GM23338 (cell line): ENCODE results near the gene NUDT15. TPM values are rescaled to one million over a fixed set of nuclear protein-coding genes. Genes with fewer than 3 reads are reported as not detected.

Source experiments
- ATAC-seq: fragments of 200-7000 bp; cut with Tn5 transposase; 3 replicates; pipeline ENCODE4 v1.9.1; 2020
- DNase-seq: peaks from one replicate; pipeline ENCODE4 v3.0.0-alpha.2; 2015; ENCODE audit warnings: low spot score
- H2AFZ ChIP-seq: fragments of 200-600 bp; sonication (generic); 2 replicates; pipeline ENCODE4 v1.8.0; 2016; ENCODE audit warnings: antibody characterized with exemption, mild to moderate bottlenecking, moderate library complexity
- H3F3A ChIP-seq: fragments of 200-600 bp; sonication (generic); replicated peaks from 2 replicates; pipeline ENCODE4 v1.8.0; 2017; ENCODE audit warnings: antibody characterized with exemption, mixed run types, low read depth
- H3K27ac ChIP-seq: fragments of 200-600 bp; sonication (generic); 2 replicates; pipeline ENCODE4 v1.6.1; 2016; ENCODE audit warnings: low read depth
- H3K27me3 ChIP-seq: fragments of 200-600 bp; sonication (generic); 2 replicates; pipeline ENCODE4 v1.8.0; 2016; ENCODE audit warnings: mild to moderate bottlenecking, mixed run types, moderate library complexity; ENCODE audit not compliant: insufficient read depth
- H3K36me3 ChIP-seq: fragments of 200-600 bp; sonication (generic); 2 replicates; pipeline ENCODE4 v1.8.0; 2016; ENCODE audit warnings: mild to moderate bottlenecking; ENCODE audit not compliant: insufficient read depth
- H3K4me1 ChIP-seq: fragments of 200-600 bp; sonication (generic); 2 replicates; pipeline ENCODE4 v1.8.0; 2016; ENCODE audit warnings: mild to moderate bottlenecking, moderate library complexity; ENCODE audit not compliant: insufficient read depth
- H3K4me2 ChIP-seq: fragments of 200-600 bp; sonication (generic); 2 replicates; pipeline ENCODE4 v1.7.1; 2017; ENCODE audit warnings: mixed run types
- H3K4me3 ChIP-seq: fragments of 200-600 bp; sonication (generic); 2 replicates; pipeline ENCODE4 v1.6.1; 2016; ENCODE audit warnings: mixed run types
- H3K79me2 ChIP-seq: fragments of 200-600 bp; sonication (generic); replicated peaks from 2 replicates; pipeline ENCODE4 v1.8.0; 2017; ENCODE audit warnings: mild to moderate bottlenecking; ENCODE audit not compliant: insufficient read depth
- H3K9me2 ChIP-seq: fragments of 200-600 bp; sonication (generic); 2 replicates; pipeline ENCODE4 v1.8.0; 2017; ENCODE audit not compliant: insufficient read depth
- H4K20me1 ChIP-seq: fragments of 200-600 bp; sonication (generic); replicated peaks from 2 replicates; pipeline ENCODE4 v1.8.0; 2017; ENCODE audit warnings: mild to moderate bottlenecking; ENCODE audit not compliant: insufficient read depth
- H3K27ac Mint-ChIP-seq: 2 replicates; pipeline ENCODE4 v1.8.0; 2020; ENCODE audit warnings: inconsistent platforms, mild to moderate bottlenecking, moderate library complexity, mixed read lengths
- H3K27me3 Mint-ChIP-seq: 3 replicates; pipeline ENCODE4 v1.8.0; 2022; ENCODE audit warnings: low read depth, mild to moderate bottlenecking, moderate library complexity, mixed read lengths, inconsistent platforms; ENCODE audit not compliant: insufficient read depth, poor library complexity
- H3K36me3 Mint-ChIP-seq: 3 replicates; pipeline ENCODE4 v1.8.0; 2021; ENCODE audit warnings: low read depth, mild to moderate bottlenecking, inconsistent platforms, moderate library complexity, mixed read lengths
- H3K4me1 Mint-ChIP-seq: 3 replicates; pipeline ENCODE4 v1.8.0; 2020; ENCODE audit warnings: mild to moderate bottlenecking, inconsistent platforms, mixed read lengths
- H3K4me3 Mint-ChIP-seq: 3 replicates; pipeline ENCODE4 v1.8.0; 2021; ENCODE audit warnings: moderate library complexity, mild to moderate bottlenecking, inconsistent platforms, mixed read lengths
- H3K9me3 Mint-ChIP-seq: 3 replicates; pipeline ENCODE4 v1.8.0; 2020; ENCODE audit warnings: moderate library complexity, mild to moderate bottlenecking, inconsistent platforms, mixed read lengths
- EZH2 ChIP-seq: fragments of 200-600 bp; sonication (generic); IDR thresholded peaks from one replicate; pipeline ENCODE4 v1.8.0; 2017; ENCODE audit warnings: antibody characterized with exemption, mild to moderate bottlenecking, low read depth; ENCODE audit not compliant: unreplicated experiment
- EZH2phosphoT487 ChIP-seq: fragments of 200-600 bp; sonication (generic); IDR thresholded peaks from one replicate; pipeline ENCODE4 v1.8.1; 2018; ENCODE audit warnings: antibody characterized with exemption; ENCODE audit not compliant: unreplicated experiment
- JUNB ChIP-seq: IDR thresholded peaks from one replicate; pipeline ENCODE4 v1.6.1; 2016; ENCODE audit warnings: antibody characterized with exemption; ENCODE audit not compliant: unreplicated experiment
- POLR2AphosphoS5 ChIP-seq: IDR thresholded peaks from 2 replicates; pipeline ENCODE4 v1.6.1; 2016; ENCODE audit warnings: antibody characterized with exemption, low read depth
- STAT1 ChIP-seq: IDR thresholded peaks from one replicate; pipeline ENCODE4 v1.6.1; 2016; ENCODE audit warnings: antibody characterized with exemption; ENCODE audit not compliant: unreplicated experiment
- ZNF114 ChIP-seq: fragments of 250-450 bp; sonication (Bioruptor Pico); IDR thresholded peaks from 2 replicates; pipeline ENCODE4 v1.5.0; 2020; ENCODE audit warnings: mild to moderate bottlenecking, moderate library complexity
- ZNF331 ChIP-seq: fragments of 250-450 bp; sonication (Bioruptor Pico); IDR thresholded peaks from 2 replicates; pipeline ENCODE4 v1.5.0; 2020; ENCODE audit warnings: low read depth, mild to moderate bottlenecking, moderate library complexity
- polyA plus RNA-seq: library from polyadenylated mRNA; unstranded; fragments of >200 nt; fragmentation: Nextera tagmentation; extraction: Ambion mirVana; gene quantifications from 2 replicates; pipeline ENCODE4 v1.2.1, GENCODE V29; 2016
- total RNA-seq: library from RNA; depleted of rRNA; stranded (reverse); fragments of >200 nt; shearing (Covaris generic); gene quantifications from 2 replicates; pipeline ENCODE4 v1.2.3, GENCODE V29; 2014
- TF ChIP-seq, protein P1 (sequence below): IDR thresholded peaks from one replicate; pipeline ENCODE4 v1.6.1; 2018; ENCODE audit warnings: antibody characterized with exemption; ENCODE audit not compliant: unreplicated experiment
- TF ChIP-seq, protein P2 (sequence below): IDR thresholded peaks from 2 replicates; pipeline ENCODE4 v1.6.1; 2016; ENCODE audit warnings: antibody characterized with exemption
- TF ChIP-seq, protein P3 (sequence below): fragments of 250-450 bp; sonication (Bioruptor Pico); IDR thresholded peaks from 2 replicates; pipeline ENCODE4 v1.5.0; 2020; ENCODE audit warnings: mild to moderate bottlenecking, moderate library complexity

The NUDT15 gene
- total and polyA plus RNA-seq, 2 experiments from 2014 or later, result 59.3 TPM

DNA sequence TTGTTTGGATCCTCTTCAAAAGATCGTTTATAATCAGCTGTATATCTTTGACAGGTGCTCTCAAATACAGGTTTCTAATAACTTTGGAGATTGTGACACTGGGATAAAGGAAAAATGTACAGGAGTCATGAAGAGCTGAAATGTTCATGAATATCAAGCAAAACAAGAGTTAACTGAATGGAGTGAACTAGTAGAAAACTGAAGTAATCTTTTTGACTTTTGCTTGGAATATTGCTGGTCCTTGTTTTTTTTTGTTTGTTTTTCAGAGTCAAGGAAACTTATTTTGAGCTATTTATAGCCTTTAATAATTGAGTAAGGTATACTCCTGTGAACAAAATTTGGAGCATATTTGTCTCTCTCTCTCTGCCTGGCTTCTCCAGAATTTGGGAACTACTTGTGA is 32.0 kb downstream of the NUDT15 start (continued):
- TF ChIP-seq, protein P1, sequence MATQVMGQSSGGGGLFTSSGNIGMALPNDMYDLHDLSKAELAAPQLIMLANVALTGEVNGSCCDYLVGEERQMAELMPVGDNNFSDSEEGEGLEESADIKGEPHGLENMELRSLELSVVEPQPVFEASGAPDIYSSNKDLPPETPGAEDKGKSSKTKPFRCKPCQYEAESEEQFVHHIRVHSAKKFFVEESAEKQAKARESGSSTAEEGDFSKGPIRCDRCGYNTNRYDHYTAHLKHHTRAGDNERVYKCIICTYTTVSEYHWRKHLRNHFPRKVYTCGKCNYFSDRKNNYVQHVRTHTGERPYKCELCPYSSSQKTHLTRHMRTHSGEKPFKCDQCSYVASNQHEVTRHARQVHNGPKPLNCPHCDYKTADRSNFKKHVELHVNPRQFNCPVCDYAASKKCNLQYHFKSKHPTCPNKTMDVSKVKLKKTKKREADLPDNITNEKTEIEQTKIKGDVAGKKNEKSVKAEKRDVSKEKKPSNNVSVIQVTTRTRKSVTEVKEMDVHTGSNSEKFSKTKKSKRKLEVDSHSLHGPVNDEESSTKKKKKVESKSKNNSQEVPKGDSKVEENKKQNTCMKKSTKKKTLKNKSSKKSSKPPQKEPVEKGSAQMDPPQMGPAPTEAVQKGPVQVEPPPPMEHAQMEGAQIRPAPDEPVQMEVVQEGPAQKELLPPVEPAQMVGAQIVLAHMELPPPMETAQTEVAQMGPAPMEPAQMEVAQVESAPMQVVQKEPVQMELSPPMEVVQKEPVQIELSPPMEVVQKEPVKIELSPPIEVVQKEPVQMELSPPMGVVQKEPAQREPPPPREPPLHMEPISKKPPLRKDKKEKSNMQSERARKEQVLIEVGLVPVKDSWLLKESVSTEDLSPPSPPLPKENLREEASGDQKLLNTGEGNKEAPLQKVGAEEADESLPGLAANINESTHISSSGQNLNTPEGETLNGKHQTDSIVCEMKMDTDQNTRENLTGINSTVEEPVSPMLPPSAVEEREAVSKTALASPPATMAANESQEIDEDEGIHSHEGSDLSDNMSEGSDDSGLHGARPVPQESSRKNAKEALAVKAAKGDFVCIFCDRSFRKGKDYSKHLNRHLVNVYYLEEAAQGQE, result no peak
- no peak for TF ChIP-seq JUNB

DNA sequence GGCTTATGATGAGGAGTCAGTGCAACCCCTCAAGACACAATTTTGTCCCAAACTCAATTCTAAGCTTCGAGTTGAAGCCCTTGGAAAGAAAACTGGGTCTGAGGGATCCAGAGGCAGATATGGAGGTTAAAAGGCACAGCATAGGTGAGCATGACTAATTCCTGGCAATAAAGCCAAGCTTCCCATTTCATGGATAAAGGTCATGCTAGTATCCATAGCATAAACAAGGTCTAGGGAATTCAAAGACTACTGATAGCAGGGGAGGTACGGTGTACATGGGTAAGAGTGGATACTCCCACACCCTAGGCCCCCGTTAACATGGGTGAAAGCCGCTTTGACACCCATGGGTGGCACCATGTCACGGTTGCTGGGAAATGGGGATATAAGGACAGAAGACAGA is 33.4 kb downstream of the NUDT15 start:
- H3K9me2 ChIP-seq, result peaks cover 3% of the 10 kb centered on the region; the same call in 1 of the 2 replicates
- no peak overlapping the region for H2AFZ ChIP-seq
- no peaks in the 10 kb centered on the region for H4K20me1 ChIP-seq
- Mint-ChIP-seq H3K4me1 (no peaks in the 10 kb centered on the region), H3K27ac (no peak overlapping the region), H3K9me3 (peaks cover 90% of the 10 kb centered on the region), H3K27me3 (peaks cover 1% of the 10 kb centered on the region), H3K36me3 (peaks cover 100% of the 10 kb centered on the region), H3K4me3 (no peak overlapping the region)
- ATAC-seq, result no peak
- H3K36me3 ChIP-seq, result peaks cover 73% of the 10 kb centered on the region
- no peak overlapping the region for H3K4me2 ChIP-seq
- no peaks in the 10 kb centered on the region for H3K79me2 ChIP-seq
- no peaks in the 10 kb centered on the region for H3F3A ChIP-seq
- H3K27me3 ChIP-seq, result no peaks in the 10 kb centered on the region
- no peaks in the 10 kb centered on the region for H3K4me1 ChIP-seq
- H3K4me3 ChIP-seq, result no peak overlapping the region
- DNase-seq, result no peak
- no peak overlapping the region for H3K27ac ChIP-seq
- no peak for TF ChIP-seq EZH2phosphoT487
- TF ChIP-seq, protein P2, sequence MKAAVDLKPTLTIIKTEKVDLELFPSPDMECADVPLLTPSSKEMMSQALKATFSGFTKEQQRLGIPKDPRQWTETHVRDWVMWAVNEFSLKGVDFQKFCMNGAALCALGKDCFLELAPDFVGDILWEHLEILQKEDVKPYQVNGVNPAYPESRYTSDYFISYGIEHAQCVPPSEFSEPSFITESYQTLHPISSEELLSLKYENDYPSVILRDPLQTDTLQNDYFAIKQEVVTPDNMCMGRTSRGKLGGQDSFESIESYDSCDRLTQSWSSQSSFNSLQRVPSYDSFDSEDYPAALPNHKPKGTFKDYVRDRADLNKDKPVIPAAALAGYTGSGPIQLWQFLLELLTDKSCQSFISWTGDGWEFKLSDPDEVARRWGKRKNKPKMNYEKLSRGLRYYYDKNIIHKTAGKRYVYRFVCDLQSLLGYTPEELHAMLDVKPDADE, result no peak
- no peak for TF ChIP-seq JUNB
- TF ChIP-seq POLR2AphosphoS5, result no peak
- no peak for TF ChIP-seq STAT1
- no peak for TF ChIP-seq ZNF114 (CRISPR knock-in tag)
- TF ChIP-seq ZNF331, result no peak
- TF ChIP-seq EZH2, result no peak
- TF ChIP-seq, protein P1, result no peak
- TF ChIP-seq, protein P3, sequence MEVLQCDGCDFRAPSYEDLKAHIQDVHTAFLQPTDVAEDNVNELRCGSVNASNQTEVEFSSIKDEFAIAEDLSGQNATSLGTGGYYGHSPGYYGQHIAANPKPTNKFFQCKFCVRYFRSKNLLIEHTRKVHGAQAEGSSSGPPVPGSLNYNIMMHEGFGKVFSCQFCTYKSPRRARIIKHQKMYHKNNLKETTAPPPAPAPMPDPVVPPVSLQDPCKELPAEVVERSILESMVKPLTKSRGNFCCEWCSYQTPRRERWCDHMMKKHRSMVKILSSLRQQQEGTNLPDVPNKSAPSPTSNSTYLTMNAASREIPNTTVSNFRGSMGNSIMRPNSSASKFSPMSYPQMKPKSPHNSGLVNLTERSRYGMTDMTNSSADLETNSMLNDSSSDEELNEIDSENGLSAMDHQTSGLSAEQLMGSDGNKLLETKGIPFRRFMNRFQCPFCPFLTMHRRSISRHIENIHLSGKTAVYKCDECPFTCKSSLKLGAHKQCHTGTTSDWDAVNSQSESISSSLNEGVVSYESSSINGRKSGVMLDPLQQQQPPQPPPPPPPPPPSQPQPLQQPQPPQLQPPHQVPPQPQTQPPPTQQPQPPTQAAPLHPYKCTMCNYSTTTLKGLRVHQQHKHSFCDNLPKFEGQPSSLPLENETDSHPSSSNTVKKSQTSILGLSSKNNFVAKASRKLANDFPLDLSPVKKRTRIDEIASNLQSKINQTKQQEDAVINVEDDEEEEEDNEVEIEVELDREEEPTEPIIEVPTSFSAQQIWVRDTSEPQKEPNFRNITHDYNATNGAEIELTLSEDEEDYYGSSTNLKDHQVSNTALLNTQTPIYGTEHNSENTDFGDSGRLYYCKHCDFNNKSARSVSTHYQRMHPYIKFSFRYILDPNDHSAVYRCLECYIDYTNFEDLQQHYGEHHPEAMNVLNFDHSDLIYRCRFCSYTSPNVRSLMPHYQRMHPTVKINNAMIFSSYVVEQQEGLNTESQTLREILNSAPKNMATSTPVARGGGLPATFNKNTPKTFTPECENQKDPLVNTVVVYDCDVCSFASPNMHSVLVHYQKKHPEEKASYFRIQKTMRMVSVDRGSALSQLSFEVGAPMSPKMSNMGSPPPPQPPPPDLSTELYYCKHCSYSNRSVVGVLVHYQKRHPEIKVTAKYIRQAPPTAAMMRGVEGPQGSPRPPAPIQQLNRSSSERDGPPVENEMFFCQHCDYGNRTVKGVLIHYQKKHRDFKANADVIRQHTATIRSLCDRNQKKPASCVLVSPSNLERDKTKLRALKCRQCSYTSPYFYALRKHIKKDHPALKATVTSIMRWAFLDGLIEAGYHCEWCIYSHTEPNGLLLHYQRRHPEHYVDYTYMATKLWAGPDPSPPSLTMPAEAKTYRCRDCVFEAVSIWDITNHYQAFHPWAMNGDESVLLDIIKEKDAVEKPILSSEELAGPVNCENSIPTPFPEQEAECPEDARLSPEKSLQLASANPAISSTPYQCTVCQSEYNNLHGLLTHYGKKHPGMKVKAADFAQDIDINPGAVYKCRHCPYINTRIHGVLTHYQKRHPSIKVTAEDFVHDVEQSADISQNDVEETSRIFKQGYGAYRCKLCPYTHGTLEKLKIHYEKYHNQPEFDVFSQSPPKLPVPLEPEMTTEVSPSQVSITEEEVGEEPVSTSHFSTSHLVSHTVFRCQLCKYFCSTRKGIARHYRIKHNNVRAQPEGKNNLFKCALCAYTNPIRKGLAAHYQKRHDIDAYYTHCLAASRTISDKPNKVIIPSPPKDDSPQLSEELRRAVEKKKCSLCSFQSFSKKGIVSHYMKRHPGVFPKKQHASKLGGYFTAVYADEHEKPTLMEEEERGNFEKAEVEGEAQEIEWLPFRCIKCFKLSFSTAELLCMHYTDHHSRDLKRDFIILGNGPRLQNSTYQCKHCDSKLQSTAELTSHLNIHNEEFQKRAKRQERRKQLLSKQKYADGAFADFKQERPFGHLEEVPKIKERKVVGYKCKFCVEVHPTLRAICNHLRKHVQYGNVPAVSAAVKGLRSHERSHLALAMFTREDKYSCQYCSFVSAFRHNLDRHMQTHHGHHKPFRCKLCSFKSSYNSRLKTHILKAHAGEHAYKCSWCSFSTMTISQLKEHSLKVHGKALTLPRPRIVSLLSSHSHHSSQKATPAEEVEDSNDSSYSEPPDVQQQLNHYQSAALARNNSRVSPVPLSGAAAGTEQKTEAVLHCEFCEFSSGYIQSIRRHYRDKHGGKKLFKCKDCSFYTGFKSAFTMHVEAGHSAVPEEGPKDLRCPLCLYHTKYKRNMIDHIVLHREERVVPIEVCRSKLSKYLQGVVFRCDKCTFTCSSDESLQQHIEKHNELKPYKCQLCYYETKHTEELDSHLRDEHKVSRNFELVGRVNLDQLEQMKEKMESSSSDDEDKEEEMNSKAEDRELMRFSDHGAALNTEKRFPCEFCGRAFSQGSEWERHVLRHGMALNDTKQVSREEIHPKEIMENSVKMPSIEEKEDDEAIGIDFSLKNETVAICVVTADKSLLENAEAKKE (CRISPR knock-in tag), result no peak
